NB4 (cell line): ENCODE results near the gene GYS1.
A peak's percentile ranks its signal among the peaks of the same experiment; 100 is the strongest.
"Not testable (repeated sequence)": the region's sequence is repeated elsewhere in the genome, so short reads cannot be mapped to it uniquely, and the experiment has no call there.

Experiments
- DNase-seq: peaks from one replicate; pipeline ENCODE4 v3.0.0; 2010; ENCODE audit warnings: low read depth
- H3K4me3 ChIP-seq: one replicate; pipeline ENCODE4 v1.5.1; 2011; ENCODE audit warnings: mild to moderate bottlenecking, low read depth, low read length, moderate library complexity
- MYC ChIP-seq: IDR thresholded peaks from 2 replicates; pipeline ENCODE4 v1.6.1; 2011; ENCODE audit warnings: low read depth, low read length
- POLR2A ChIP-seq: IDR thresholded peaks from 2 replicates; pipeline ENCODE4 v1.6.1; 2011; ENCODE audit warnings: mild to moderate bottlenecking; ENCODE audit not compliant: insufficient read length; ENCODE audit errors: extremely low read depth
- TF ChIP-seq, protein P1 (sequence below): IDR thresholded peaks from 2 replicates; pipeline ENCODE4 v1.6.1; 2011; ENCODE audit warnings: low read depth, low read length
- TF ChIP-seq, protein P2 (sequence below): IDR thresholded peaks from one replicate; pipeline ENCODE4 v1.5.1; 2012; ENCODE audit warnings: low read depth, low read length

The GYS1 gene

DNA sequence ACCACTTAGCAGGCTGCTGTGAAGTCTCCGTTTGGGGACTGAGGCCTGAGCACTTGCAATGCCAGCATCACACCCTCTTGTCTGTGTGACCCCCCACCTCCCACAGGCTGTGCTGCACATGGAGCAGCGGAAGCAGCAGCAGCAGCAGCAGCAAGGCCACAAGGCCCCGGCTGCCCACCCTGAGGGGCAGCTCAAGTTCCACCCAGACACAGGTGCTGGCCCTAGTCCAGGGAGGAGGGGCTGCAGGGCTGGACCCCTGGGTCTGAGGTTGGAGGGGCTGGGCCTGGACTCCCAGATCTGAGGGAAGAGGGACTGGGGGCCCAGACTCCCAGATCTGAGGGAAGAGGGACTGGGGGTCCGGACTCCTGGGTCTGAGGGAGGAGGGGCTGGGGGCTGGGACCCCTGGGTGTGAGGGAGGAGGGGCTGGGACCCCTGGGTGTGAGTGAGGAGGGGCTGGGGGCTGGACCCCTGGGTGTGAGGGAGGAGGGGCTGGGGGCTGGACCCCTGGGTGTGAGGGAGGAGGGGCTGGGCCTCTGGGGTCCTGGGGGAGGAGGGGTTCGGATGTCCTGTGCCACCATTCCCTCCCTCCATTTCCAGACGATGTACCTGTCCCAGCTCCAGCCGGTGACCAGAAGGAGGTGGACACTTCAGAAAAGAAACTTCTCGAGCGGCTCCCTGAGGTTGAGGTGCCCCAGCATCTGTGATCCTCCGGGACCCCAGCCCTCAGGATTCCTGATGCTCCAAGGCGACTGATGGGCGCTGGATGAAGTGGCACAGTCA is 71.2 kb downstream of the GYS1 start:
- TF ChIP-seq, protein P1, sequence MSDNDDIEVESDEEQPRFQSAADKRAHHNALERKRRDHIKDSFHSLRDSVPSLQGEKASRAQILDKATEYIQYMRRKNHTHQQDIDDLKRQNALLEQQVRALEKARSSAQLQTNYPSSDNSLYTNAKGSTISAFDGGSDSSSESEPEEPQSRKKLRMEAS = no peak
- TF ChIP-seq MYC = no peak
- no peak for TF ChIP-seq POLR2A
- TF ChIP-seq, protein P2, sequence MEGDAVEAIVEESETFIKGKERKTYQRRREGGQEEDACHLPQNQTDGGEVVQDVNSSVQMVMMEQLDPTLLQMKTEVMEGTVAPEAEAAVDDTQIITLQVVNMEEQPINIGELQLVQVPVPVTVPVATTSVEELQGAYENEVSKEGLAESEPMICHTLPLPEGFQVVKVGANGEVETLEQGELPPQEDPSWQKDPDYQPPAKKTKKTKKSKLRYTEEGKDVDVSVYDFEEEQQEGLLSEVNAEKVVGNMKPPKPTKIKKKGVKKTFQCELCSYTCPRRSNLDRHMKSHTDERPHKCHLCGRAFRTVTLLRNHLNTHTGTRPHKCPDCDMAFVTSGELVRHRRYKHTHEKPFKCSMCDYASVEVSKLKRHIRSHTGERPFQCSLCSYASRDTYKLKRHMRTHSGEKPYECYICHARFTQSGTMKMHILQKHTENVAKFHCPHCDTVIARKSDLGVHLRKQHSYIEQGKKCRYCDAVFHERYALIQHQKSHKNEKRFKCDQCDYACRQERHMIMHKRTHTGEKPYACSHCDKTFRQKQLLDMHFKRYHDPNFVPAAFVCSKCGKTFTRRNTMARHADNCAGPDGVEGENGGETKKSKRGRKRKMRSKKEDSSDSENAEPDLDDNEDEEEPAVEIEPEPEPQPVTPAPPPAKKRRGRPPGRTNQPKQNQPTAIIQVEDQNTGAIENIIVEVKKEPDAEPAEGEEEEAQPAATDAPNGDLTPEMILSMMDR = no peak

GRCh38 chr19:48920949-48921348 is 72.2 kb downstream of the GYS1 start:
- no peak for DNase-seq
- TF ChIP-seq, protein P1 = no peak
- TF ChIP-seq, protein P2 = no peak
- H3K4me3 ChIP-seq = no peak overlapping the region

More for the DNA sequence above, 71.2 kb downstream of the GYS1 start:
- H3K4me3 ChIP-seq = no peak overlapping the region
- no peak for DNase-seq

DNA sequence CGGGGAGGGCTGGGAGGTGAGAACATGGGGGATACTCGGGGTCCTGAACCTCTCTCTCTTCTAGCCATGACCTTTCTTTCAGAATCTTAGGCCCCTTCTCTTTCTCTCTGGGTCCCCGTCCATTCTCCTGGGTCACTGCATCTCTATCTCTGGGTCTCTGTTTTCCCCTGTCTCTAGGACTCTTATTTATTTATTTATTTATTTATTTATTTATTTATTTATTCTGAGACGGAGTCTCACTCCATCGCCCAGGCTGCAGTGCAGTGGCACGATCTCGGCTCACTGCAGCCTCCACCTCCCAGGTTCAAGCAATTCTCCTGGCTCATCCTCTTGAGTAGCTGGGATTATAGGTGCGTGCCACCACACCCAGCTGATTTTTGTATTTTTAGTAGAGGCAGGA is 73.8 kb downstream of the GYS1 start:
- H3K4me3 ChIP-seq, DNase-seq: not testable (repeated sequence)

DNA sequence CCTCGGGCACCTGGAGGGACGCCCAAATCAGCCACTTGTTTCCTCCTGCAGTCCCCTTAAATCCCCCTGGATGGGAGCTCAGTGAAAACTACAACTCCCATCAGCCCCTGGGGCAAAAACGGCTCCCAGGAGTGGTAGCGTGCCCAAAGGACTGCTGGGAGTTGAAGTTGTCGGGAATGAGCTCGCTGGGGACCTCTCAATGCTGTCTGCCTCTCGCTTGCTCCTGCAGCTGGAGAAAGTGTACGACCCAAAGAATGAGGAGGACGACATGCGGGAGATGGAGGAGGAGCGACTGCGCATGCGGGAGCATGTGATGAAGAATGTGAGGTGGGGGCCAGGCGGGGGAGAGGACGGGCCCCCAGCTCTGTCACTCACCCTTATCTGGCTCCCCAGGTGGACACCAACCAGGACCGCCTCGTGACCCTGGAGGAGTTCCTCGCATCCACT is 74.3 kb downstream of the GYS1 start:
- TF ChIP-seq, protein P1 = no peak
- TF ChIP-seq MYC (no peak), POLR2A (no peak)
- TF ChIP-seq, protein P2 = no peak
- H3K4me3 ChIP-seq = no peak overlapping the region
- peak; percentile 43 for DNase-seq
